LNCAP (cell line): ENCODE measurements around the gene STRBP.

Experiments
- CTCF ChIP-seq: fragments of 450-650 bp; IDR thresholded peaks from 2 replicates; pipeline ENCODE4 v1.5.1; 2017; ENCODE audit warnings: mild to moderate bottlenecking

Gene STRBP

GRCh38 chr9:123089040-123089439 lies 179.3 kb downstream of the STRBP start:
- TF ChIP-seq CTCF = no peak

- no peak for TF ChIP-seq CTCF
These were observed 181.0 kb downstream of the STRBP start for GRCh38 chr9:123087359-123087888.

DNA sequence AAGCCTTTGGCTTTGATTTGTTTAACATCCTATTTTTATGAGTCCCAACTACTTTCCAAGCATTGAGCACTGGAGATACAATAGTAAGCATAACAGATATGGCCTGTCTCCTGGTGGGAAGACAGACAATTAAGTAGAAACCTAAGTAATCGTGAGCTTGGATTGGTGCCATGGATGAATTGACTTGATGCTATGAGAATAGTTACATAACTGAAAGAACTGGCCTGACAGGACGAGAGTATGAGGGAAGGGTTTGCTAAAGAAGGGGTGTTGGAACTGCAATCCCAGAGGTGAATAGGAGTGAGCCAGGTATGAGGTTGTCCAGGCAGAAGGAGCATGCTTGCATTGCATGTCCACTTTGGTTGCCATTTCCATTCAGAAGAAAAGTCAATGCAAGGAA lies 182.5 kb downstream of the STRBP start:
- no peak for TF ChIP-seq CTCF

- TF ChIP-seq CTCF = no peak
These were observed 184.1 kb downstream of the STRBP start for GRCh38 chr9:123084256-123084655.

DNA sequence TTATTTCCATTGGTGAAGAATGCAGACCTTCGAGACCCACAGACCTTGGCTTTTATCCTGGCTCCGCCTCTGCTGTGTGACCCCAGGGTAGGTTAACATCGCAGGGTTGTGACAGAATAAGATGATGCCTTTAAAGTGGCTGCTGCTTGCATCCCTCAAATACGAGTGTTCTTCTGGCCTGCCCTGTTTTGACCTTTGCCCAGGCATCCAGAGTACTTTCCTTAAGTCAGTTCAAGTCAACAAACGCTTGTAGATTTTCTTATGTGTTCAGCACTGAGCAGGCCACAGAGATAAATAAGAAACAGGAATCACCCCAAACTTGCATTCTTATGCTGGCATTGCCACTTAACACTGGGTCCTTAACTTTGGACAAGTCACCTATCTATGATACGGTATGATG lies 184.7 kb downstream of the STRBP start:
- no peak for TF ChIP-seq CTCF

DNA sequence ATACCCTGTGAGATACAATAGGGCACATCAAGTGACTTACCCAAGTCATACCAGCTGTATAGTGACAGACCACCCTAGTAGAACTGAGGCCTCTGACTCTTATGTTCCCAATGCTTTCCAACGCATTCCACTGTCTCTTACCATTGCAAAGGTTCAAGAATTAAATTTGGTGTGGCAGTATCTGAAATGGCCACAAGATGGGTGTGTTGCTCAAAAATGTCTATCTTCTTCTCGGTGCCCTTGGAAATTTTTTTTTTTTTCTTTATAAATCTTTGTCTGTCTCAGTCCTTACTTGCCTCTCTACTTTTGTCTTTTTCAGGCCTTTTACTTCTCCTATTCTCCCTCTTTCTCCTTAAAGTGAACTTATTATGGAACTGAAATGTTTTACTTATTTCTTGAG lies 186.6 kb downstream of the STRBP start:
- TF ChIP-seq CTCF = peak; percentile 77

GRCh38 chr9:123080444-123080843 lies 187.9 kb downstream of the STRBP start:
- no peak for TF ChIP-seq CTCF

DNA sequence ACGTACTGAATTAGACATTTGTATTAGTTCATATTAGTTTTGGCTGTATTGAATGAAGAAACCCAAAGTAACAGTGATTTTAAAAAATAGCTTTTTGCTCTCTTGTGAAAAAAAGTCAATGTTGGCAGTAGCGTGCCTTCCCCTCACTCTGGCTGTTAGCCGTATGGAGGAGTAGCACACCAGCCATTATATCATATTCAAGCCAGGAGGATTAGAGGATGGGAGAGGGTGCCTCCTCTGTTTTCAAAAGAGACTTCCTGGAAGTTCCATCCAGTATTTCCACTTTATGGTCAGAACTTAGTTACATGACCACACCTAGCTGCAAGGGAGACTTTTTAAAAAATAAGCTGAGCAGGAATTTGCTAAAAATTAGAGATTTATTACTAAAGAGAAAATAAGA lies 193.8 kb downstream of the STRBP start:
- no peak for TF ChIP-seq CTCF
